HG02763 (cell line): ENCODE data around the gene MAF.

ENCODE experiments used
- ATAC-seq: cut with Tn5 transposase; IDR thresholded peaks from one replicate; pipeline ENCODE4 v1.9.1; 2021; ENCODE audit warnings: mild to moderate bottlenecking, moderate library complexity; ENCODE audit not compliant: unreplicated experiment

The MAF gene

DNA sequence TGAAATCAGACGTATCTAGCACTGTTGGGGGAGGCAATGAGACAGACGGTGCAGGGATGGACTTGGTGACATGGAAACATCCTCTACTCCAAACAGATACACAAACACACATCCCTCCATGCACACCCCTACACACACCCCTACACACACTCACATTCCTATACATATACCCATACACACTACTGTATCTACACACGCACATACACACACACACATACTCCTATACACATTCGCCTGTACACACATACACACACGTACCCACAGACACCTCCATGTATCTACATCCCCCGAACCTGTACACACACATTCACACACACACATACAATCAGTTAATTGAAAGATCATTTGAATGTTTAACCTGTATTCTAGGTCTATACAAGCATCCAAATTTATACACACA is 53.5 kb downstream of the MAF start:
- ATAC-seq = no peak
